ENCODE measurements around the gene PHC3.
"Not testable (repeated sequence)": the region's sequence is repeated elsewhere in the genome, so short reads cannot be mapped to it uniquely, and the experiment has no call there.

Gene PHC3

DNA sequence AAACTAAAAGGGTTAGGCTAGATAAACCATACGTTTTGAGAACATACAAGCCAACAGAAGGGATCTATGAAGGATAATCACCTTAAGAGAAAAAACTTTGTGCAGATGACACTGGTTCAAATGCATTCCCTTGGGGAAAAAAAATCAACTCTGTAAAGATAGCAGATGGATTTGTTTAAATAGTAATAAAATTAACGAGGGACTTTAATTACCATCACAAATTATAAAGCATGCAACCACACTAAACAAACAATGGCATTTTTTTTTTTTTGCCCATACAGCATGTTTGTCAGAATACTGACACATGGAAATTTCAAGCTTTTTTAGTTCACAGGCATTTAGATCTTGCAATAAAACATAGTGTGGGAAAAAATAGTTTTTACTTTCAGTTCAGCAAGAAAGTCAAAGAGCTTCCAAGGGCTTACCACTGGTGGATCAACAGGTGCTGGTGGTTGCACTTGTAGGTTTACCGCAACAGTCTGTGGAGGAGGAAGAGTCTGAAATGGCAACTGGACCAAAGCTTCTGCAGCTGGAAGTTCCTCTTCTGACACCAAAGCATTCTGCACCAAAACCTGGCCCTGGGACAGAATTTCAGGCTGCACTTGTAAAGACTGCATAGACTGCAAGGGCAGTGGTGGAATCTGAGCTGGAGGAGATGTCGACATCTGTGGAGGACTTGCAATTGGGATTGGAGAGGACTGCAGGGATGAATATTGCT, 53.1 kb downstream of the PHC3 start:
- Mint-ChIP-seq H3K36me3 (ENCODE audit: low read depth) (peaks cover 40% of the 10 kb centered on the region), H3K4me1 (peaks cover 41% of the 10 kb centered on the region), H3K27ac (peak overlapping the region; percentile 65), H3K4me3 (peak overlapping the region; percentile 6), H3K27me3 (no peaks in the 10 kb centered on the region), H3K9me3 (peaks cover under 1% of the 10 kb centered on the region)
- DNase-seq (no peak), ATAC-seq (no peak)

DNA sequence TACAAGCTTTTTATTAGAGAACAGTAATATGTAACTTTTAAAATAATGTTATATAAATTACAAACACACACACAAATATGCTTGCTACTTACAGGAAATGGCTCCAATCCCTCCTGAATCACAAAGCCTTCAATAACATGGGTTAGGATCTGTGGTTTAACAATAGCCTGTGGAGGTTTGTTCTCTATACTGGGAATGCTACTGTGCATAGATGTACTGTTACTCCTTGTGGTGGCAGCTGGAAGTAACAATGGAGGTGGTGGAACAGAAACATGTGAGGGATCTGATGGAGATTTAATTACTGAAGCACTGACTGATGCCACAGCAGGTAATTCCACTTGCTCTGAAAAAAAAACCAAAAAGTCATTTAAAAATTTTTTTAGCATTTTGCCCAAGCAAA, 64.4 kb downstream of the PHC3 start:
- no peak overlapping the region for H3K4me3 Mint-ChIP-seq
- no peak for DNase-seq
- no peaks in the 10 kb centered on the region for H3K27me3 Mint-ChIP-seq
- H3K9me3 Mint-ChIP-seq = no peaks in the 10 kb centered on the region
- peak overlapping the region; percentile 62 for H3K27ac Mint-ChIP-seq
- H3K4me1 Mint-ChIP-seq = peaks cover 5% of the 10 kb centered on the region
- peaks cover 49% of the 10 kb centered on the region for H3K36me3 Mint-ChIP-seq (ENCODE audit: low read depth)
- no peak for ATAC-seq

DNA sequence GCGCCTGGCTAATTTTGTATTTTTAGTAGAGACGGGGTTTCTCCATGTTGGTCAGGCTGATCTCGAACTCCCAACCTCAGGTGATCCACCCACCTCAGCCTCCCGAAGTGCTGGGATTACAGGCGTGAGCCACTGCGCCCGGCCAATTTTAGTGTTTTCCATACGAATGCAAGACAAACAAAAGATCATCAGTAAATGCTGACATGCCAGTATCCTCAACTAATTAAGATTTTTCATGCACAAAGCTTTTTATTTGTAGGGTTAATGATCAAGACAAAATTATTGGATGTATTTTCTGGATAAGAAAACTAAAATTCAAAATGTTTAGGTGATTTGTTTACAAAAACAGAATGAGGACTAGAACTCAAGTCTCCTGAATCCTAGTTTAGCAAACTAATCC, 67.4 kb downstream of the PHC3 start:
- H3K27ac Mint-ChIP-seq, ATAC-seq: not testable (repeated sequence)
- H3K36me3 Mint-ChIP-seq (ENCODE audit: low read depth) = peaks cover 47% of the 10 kb centered on the region

DNA sequence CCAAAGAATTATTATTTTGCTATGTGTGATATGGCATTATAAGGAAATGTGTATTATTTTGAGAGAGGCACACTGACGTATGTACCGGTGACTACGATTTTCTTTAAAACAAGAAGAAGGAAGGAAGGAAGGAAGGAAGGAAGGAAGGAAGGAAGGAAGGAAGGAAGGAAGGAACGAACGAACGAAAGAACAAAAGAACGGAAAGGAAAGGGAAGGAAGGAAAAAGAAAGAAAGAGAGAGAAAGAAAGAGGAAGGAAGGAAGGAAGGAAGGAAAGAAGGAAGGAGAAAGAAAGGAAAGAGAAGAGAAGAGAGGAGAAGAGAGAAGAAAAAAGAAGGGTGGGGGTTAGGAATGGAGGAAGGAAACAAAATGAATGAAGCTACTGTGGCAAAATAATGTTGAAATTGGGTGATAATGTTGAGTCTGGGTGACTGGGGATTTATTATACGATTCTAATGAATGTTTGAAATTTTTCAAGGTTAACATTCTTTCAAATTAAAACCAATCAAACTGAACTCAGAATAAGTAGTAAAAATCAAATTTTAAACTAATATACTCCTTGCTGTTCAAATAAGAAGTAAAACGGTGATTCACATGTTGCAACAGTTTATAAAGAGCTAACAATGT, 70.3 kb downstream of the PHC3 start:
- Mint-ChIP-seq H3K4me1 (peaks cover 6% of the 10 kb centered on the region), H3K36me3 (ENCODE audit: low read depth) (peaks cover 45% of the 10 kb centered on the region), H3K4me3 (no peak overlapping the region), H3K27me3 (no peaks in the 10 kb centered on the region), H3K27ac (no peak overlapping the region), H3K9me3 (no peaks in the 10 kb centered on the region)
- DNase-seq = no peak
- no peak for ATAC-seq

More for the DNA sequence above, 67.4 kb downstream of the PHC3 start:
- not testable (repeated sequence) for DNase-seq, H3K27me3 Mint-ChIP-seq, H3K4me1 Mint-ChIP-seq, H3K9me3 Mint-ChIP-seq, H3K4me3 Mint-ChIP-seq

DNA sequence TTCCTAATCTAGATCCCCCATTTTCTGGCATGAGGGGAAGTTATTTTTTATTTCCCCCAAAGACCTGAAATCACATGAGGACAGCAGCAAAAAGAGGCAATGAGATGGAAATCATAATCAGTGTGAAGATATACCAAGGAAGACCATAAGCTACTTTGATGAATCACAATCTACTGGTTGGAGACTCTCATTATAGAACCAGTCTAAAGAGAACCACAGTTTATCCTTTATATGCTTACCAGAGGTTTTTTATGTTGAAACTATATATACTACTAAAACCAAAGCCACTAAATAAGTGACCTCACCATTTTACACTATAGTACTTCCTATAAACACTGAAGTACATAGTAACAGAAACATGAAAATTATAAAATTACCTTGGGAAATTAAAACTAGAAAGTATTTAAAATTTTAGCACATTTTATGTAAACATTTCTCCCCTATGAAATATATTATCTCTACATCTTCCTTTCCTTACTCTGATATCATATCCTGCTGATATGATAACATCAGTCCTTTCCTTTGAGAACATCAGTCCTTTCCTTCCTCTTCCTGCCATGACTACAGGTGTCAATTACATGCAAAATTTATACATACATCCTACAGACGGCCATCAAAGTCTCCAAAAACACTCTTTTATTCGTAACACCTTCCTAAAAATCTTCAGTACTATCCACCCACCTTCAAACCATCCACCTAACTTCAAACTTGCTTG, 71.8 kb downstream of the PHC3 start:
- DNase-seq = no peak
- H3K4me3 Mint-ChIP-seq = no peak overlapping the region
- ATAC-seq = no peak
- peaks cover 41% of the 10 kb centered on the region for H3K36me3 Mint-ChIP-seq (ENCODE audit: low read depth)
- H3K4me1 Mint-ChIP-seq = peaks cover 6% of the 10 kb centered on the region
- no peaks in the 10 kb centered on the region for H3K27me3 Mint-ChIP-seq
- peak overlapping the region; percentile 16 for H3K27ac Mint-ChIP-seq
- no peaks in the 10 kb centered on the region for H3K9me3 Mint-ChIP-seq

DNA sequence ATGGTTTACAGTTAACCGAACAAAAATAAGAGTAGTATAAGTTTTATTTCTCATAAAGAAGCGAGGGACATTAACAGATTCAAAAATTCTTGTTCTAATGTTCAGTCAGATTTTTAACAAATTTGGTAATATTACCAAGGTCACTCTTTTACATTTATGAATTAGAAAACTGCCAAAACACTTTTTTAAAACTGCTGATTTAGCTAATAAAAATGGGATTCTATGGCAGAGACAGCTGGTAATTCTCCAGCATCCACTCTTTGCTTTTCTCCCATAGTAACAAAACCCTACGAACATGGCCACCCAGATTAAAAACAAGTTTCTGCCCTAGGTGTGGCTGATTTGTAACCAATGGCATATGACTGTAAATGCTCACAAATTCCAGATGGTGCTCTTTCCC, 72.6 kb downstream of the PHC3 start:
- ATAC-seq (no peak), DNase-seq (no peak)
- Mint-ChIP-seq H3K27me3 (no peaks in the 10 kb centered on the region), H3K9me3 (no peaks in the 10 kb centered on the region), H3K4me1 (peaks cover 6% of the 10 kb centered on the region), H3K36me3 (ENCODE audit: low read depth) (peaks cover 39% of the 10 kb centered on the region), H3K4me3 (no peak overlapping the region), H3K27ac (no peak overlapping the region)

DNA sequence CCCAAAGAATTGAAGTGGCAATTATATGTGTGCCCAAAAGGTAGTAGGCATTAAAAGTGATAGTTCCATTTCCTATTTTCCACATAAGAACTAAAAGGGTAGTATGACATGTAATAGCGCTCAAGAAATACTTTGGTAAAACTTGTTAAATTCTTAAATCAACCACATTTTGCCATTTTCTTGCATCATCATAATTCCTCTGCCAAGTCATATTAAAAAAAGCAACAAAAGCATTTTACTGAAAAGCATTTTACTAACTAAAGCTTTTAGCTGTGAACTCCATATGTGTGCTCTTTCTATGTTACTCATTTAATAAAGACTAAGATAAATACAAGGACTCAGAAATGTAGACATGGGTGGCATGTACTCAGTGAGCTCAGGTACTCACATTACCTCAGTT, 73.6 kb downstream of the PHC3 start:
- Mint-ChIP-seq H3K27me3 (no peaks in the 10 kb centered on the region), H3K36me3 (ENCODE audit: low read depth) (peaks cover 30% of the 10 kb centered on the region), H3K9me3 (no peaks in the 10 kb centered on the region), H3K4me3 (no peak overlapping the region), H3K27ac (no peak overlapping the region), H3K4me1 (peaks cover 6% of the 10 kb centered on the region)
- no peak for DNase-seq
- ATAC-seq = no peak

DNA sequence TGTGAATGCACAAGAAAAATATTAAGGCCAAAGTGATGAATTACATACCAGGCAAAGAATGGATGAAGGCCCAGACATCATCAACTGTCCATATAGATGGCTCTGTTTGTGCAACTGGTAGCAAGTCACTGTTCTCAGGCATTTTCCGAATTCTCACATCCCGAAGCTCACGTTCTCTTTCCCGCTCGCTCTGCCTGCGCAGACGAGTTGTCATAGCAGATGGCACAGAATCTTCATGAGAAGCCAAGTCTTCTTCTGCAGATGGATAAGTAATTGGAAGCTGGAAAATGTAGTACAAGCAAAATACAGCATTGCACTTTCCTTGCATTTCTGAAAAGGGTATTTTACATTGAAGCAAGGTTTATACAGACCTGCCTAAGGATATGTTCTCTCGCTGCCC, 79.1 kb downstream of the PHC3 start:
- Mint-ChIP-seq H3K4me1 (peaks cover 6% of the 10 kb centered on the region), H3K27me3 (no peaks in the 10 kb centered on the region), H3K27ac (no peak overlapping the region), H3K36me3 (ENCODE audit: low read depth) (peaks cover 30% of the 10 kb centered on the region), H3K4me3 (no peak overlapping the region), H3K9me3 (no peaks in the 10 kb centered on the region)
- DNase-seq (no peak), ATAC-seq (no peak)

DNA sequence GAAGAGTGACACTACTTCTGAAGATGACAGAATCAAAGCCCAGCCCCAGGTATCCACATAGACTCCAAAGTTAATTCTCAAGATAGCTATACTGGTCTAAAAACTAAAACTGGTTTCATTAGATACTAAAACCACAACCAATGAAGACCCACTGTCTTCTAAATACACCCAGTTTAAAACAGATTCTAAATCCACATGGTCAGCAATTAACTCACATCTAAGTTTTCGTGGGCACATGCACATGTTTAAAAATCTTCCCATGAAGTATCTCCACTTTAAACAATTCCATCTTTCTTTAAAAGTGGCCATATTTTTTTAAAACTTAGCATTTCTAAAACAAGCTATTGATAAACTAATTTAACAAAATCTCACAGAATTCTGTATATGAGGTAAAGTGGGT, 80.6 kb downstream of the PHC3 start:
- DNase-seq (no peak), ATAC-seq (no peak)
- Mint-ChIP-seq H3K9me3 (no peaks in the 10 kb centered on the region), H3K4me3 (no peak overlapping the region), H3K27ac (no peak overlapping the region), H3K36me3 (ENCODE audit: low read depth) (peaks cover 42% of the 10 kb centered on the region), H3K4me1 (peaks cover 6% of the 10 kb centered on the region), H3K27me3 (no peaks in the 10 kb centered on the region)

DNA sequence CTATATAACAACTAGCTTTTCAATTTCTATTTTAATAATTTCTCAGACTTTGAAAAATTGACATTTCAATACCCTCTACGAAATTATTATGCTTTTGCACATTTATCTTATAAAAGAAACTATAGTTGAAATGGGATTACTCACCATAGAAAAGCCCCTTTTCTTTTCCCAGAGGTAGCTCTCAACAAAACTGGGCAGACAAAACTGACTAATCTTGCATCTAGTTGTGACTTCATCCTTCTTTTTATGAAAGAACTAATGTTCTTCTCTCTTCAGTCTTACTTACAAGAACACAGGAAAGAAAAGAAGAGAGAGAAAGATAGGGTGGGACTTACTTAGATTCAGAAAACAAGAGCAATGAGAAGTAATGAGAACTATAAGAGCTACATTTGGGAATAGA, 82.8 kb downstream of the PHC3 start:
- no peak for DNase-seq
- peak; percentile 33 for ATAC-seq
- no peaks in the 10 kb centered on the region for H3K9me3 Mint-ChIP-seq
- H3K27me3 Mint-ChIP-seq = no peaks in the 10 kb centered on the region
- H3K4me1 Mint-ChIP-seq = peaks cover 6% of the 10 kb centered on the region
- no peak overlapping the region for H3K4me3 Mint-ChIP-seq
- H3K27ac Mint-ChIP-seq = peak overlapping the region; percentile 61
- H3K36me3 Mint-ChIP-seq (ENCODE audit: low read depth) = peaks cover 60% of the 10 kb centered on the region

DNA sequence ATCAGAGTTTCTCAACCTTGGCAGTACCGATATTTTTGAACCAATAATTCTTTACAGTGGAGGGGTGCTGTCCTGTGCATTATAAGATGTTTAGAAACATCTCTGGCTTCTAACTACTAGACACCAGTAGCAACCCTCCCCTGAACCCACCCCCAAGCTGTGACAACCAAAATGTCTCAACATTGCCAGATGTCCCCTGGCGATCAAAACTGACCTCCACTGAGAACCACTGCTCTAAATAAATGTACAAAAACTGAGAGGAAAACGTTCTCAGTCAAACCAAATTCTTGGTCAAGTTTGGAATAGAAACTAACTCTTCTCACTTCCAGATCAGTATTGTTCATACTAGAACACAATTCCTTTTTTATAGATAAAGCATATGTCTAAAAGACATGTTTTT, 85.2 kb downstream of the PHC3 start:
- Mint-ChIP-seq H3K9me3 (no peaks in the 10 kb centered on the region), H3K4me1 (peaks cover 6% of the 10 kb centered on the region), H3K4me3 (no peak overlapping the region), H3K27ac (no peak overlapping the region), H3K36me3 (ENCODE audit: low read depth) (peaks cover 60% of the 10 kb centered on the region), H3K27me3 (no peaks in the 10 kb centered on the region)
- ATAC-seq (no peak), DNase-seq (no peak)

DNA sequence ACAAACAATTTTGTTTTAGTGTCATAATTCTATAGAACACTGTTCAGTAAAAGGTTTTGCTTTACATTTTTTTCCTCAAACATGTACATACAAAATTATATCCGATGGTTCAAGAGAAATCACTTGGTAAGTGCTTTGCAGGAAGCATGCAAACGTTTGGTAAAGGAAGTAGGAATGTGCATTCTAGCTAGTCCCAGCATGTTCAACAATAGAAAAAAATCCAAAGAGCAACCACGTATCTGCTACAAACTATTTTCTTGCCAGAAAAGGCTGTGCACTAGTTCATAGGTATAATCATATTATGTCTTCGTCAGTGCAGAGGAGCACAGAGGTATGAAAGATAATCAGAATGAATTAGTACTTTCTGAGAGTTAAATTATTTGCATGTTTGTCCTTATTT, 85.8 kb downstream of the PHC3 start:
- Mint-ChIP-seq H3K4me3 (no peak overlapping the region), H3K27me3 (no peaks in the 10 kb centered on the region), H3K4me1 (peaks cover 7% of the 10 kb centered on the region), H3K27ac (no peak overlapping the region), H3K36me3 (ENCODE audit: low read depth) (peaks cover 66% of the 10 kb centered on the region), H3K9me3 (no peaks in the 10 kb centered on the region)
- DNase-seq = no peak
- no peak for ATAC-seq

DNA sequence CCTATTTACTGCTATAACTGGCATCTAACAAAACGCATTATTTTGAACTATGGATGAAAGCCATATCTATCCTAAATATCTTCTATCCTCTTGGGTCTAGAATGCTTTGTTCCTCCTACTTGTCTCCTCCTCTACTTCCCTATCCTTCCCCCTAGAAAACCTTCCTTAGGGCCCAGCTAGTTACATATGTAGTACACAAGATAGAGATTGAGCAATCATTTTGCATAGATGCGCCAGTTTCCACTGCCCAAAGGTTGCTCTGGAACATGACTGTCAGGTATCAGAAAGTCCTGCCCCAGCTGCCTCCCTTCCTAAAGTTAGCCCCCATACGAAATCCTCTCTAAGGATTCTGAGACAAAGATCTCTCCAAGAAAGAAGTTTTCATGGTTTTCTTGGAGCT, 88.6 kb downstream of the PHC3 start:
- Mint-ChIP-seq H3K4me3 (no peak overlapping the region), H3K27me3 (no peaks in the 10 kb centered on the region), H3K4me1 (peaks cover 1% of the 10 kb centered on the region), H3K36me3 (ENCODE audit: low read depth) (peaks cover 53% of the 10 kb centered on the region), H3K9me3 (no peaks in the 10 kb centered on the region), H3K27ac (no peak overlapping the region)
- DNase-seq (no peak), ATAC-seq (no peak)

DNA sequence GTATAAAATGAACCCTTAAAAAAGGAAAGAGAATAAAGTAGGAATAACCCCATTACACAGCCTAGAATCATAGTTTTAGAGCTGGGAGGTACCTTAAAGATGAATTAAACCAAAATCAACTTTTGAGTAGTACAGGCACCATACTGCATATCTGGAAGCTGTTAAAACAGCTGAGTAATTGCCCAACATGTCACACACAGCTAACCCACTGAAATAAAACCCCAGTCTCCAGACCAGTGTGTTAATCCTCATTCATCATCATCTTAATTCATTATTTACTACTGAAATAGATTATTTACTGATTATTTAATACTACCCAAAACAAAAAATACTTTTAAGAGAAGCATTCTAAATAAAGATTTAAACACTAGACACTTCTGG, 90.9 kb downstream of the PHC3 start:
- Mint-ChIP-seq H3K4me3 (no peak overlapping the region), H3K9me3 (no peaks in the 10 kb centered on the region), H3K36me3 (ENCODE audit: low read depth) (peaks cover 45% of the 10 kb centered on the region), H3K4me1 (peaks cover 2% of the 10 kb centered on the region), H3K27me3 (no peaks in the 10 kb centered on the region), H3K27ac (no peak overlapping the region)
- ATAC-seq (no peak), DNase-seq (no peak)

All from activated naive CD8-positive, alpha-beta T cell treated with anti-CD3 and anti-CD28 coated beads, Interleukin-2, amount 50 U/mL, for 24 hours (primary cell).